ENCODE measurements around the gene ZNF354B. TPM values are rescaled to one million over a fixed set of nuclear protein-coding genes. Genes with fewer than 3 reads are reported as not detected.
"Not testable (repeated sequence)": the region's sequence is repeated elsewhere in the genome, so short reads cannot be mapped to it uniquely, and the experiment has no call there.

ZNF354B gene
- polyA plus RNA-seq, 1 of the 3 experiments (the other 2 are of a cell fraction), result 7.1 TPM

- WGBS (ENCODE audit: low lambda C conversion rate), result 39% methylated on average over 5 of the region's 6 CpGs
- DNase-seq, result peak; percentile 34
- CTCF ChIA-PET, result no interaction called here
- Histone ChIP-seq H3K36me3 (replicated peaks in 1 of 2; ENCODE audit: control insufficient read depth in 1 of 2, insufficient read depth in 2 of 2, low read length in 1 of 2) (no peaks in the 10 kb centered on the region), H3F3A (replicated peaks; ENCODE audit: insufficient read depth) (no peaks in the 10 kb centered on the region), H3K4me2 (no peak overlapping the region), H3K4me3 (ENCODE audit: low read depth in 2 of 2, low read length in 1 of 2) (no peak overlapping the region), H3K27me3 (ENCODE audit: insufficient read depth) (no peaks in the 10 kb centered on the region), H3K9me2 (no peaks in the 10 kb centered on the region), H3K9me3 (no peaks in the 10 kb centered on the region), H4K20me1 (ENCODE audit: insufficient read depth) (no peaks in the 10 kb centered on the region), H3K9ac (no peak overlapping the region), H3K27ac (ENCODE audit: low read depth in 2 of 2, low read length in 1 of 2) (no peak overlapping the region), H2AFZ (ENCODE audit: low read depth) (no peak overlapping the region), H3K79me2 (ENCODE audit: insufficient read depth) (no peaks in the 10 kb centered on the region), H3K4me1 (ENCODE audit: control insufficient read depth in 1 of 2, insufficient read depth in 2 of 2, low read depth in 1 of 2, low read length in 1 of 2) (no peaks in the 10 kb centered on the region)
- POLR2A ChIA-PET, result no interaction called here
- TF ChIP-seq NRF1 (IDR thresholded peaks at IDR 0.05; ENCODE audit: low read depth, low read length) (no peak), FOXM1 (IDR thresholded peaks at IDR 0.05; ENCODE audit: low read depth) (no peak), EP300 (IDR thresholded peaks at IDR 0.05; ENCODE audit: borderline replicate concordance in 1 of 2, low read depth in 1 of 2, low read length in 1 of 2) (no peak), RCOR1 (IDR thresholded peaks at IDR 0.05; ENCODE audit: low read length) (no peak), SIN3A (IDR thresholded peaks at IDR 0.05; ENCODE audit: borderline replicate concordance, low read depth, low read length) (no peak), FOXJ3 (CRISPR knock-in tag; IDR thresholded peaks at IDR 0.05) (no peak), MEF2A (IDR thresholded peaks at IDR 0.05; ENCODE audit: borderline replicate concordance, low read depth) (no peak), TCF12 (IDR thresholded peaks at IDR 0.05) (no peak), EZH2phosphoT487 (IDR thresholded peaks at IDR 0.05; ENCODE audit: borderline replicate concordance, low read depth) (no peak), USF1 (IDR thresholded peaks at IDR 0.05; ENCODE audit: borderline replicate concordance, low read depth) (no peak), MXI1 (IDR thresholded peaks at IDR 0.05; ENCODE audit: low read depth, low read length) (no peak), SMC3 (IDR thresholded peaks at IDR 0.05; ENCODE audit: low read depth, low read length) (no peak), GABPA (IDR thresholded peaks at IDR 0.05; ENCODE audit: low read depth) (no peak), ELF1 (IDR thresholded peaks at IDR 0.05) (no peak)
- TF ChIP-seq, protein P1, sequence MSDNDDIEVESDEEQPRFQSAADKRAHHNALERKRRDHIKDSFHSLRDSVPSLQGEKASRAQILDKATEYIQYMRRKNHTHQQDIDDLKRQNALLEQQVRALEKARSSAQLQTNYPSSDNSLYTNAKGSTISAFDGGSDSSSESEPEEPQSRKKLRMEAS (IDR thresholded peaks at IDR 0.05; ENCODE audit: low read depth), result no peak
- TF ChIP-seq, protein P2, sequence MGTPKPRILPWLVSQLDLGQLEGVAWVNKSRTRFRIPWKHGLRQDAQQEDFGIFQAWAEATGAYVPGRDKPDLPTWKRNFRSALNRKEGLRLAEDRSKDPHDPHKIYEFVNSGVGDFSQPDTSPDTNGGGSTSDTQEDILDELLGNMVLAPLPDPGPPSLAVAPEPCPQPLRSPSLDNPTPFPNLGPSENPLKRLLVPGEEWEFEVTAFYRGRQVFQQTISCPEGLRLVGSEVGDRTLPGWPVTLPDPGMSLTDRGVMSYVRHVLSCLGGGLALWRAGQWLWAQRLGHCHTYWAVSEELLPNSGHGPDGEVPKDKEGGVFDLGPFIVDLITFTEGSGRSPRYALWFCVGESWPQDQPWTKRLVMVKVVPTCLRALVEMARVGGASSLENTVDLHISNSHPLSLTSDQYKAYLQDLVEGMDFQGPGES (IDR thresholded peaks at IDR 0.05; ENCODE audit: low read depth, low read length), result no peak
These were observed 20.4 kb upstream of the ZNF354B start for GRCh38 chr5:178839319-178839704.

DNA sequence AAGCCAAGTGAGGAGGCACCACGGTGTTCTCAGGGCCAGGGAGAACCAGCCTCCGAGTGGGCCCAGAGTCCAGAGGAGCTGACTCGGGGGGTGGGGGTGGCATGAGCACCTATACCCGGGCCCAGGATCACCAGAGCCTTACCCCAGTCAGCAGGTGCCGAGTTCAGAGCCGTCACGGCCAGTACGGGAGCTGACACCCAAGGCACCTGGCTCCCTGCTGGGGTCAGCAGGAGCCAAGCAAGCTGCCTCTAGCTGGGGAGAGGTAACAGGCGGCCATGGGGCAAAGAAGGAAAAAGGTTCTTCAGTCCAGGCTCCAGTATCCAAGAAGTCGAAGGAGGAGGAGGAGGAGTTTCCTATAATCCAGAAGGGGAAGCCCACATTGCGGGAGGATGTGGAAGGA is 19.4 kb upstream of the ZNF354B start:
- CTCF ChIA-PET, result not testable (repeated sequence)

More for the DNA sequence above, 19.4 kb upstream of the ZNF354B start:
- H3K27me3 ChIP-seq (ENCODE audit: insufficient read depth); H3K9me3 ChIP-seq; H3K79me2 ChIP-seq (ENCODE audit: insufficient read depth); H3K9me2 ChIP-seq; H4K20me1 ChIP-seq (ENCODE audit: insufficient read depth); H3K27ac ChIP-seq (ENCODE audit: low read depth in 2 of 2, low read length in 1 of 2); H3F3A ChIP-seq (replicated peaks; ENCODE audit: insufficient read depth); H2AFZ ChIP-seq (ENCODE audit: low read depth); H3K4me2 ChIP-seq; H3K4me3 ChIP-seq (ENCODE audit: low read depth in 2 of 2, low read length in 1 of 2); DNase-seq; H3K9ac ChIP-seq; POLR2A ChIA-PET; H3K4me1 ChIP-seq (ENCODE audit: control insufficient read depth in 1 of 2, insufficient read depth in 2 of 2, low read depth in 1 of 2, low read length in 1 of 2); H3K36me3 ChIP-seq (replicated peaks in 1 of 2; ENCODE audit: control insufficient read depth in 1 of 2, insufficient read depth in 2 of 2, low read length in 1 of 2): not testable (repeated sequence)
- 42% methylated on average over 7 of the region's 11 CpGs for WGBS (ENCODE audit: low lambda C conversion rate)

Data from SK-N-SH (cell line).